GM19467 (cell line): ENCODE results near the gene PSMD13.

ENCODE experiments used
- ATAC-seq: cut with Tn5 transposase; IDR thresholded peaks from one replicate; pipeline ENCODE4 v1.9.1; 2021; ENCODE audit warnings: mild to moderate bottlenecking, moderate library complexity; ENCODE audit not compliant: unreplicated experiment

Gene PSMD13

GRCh38 chr11:270451-271318 lies 33.9 kb downstream of the PSMD13 start:
- no peak for ATAC-seq

- ATAC-seq: no peak
Measured at GRCh38 chr11:271319-271715, 34.5 kb downstream of the PSMD13 start.

- no peak for ATAC-seq
Measured at GRCh38 chr11:272195-272930, 35.6 kb downstream of the PSMD13 start.

- no peak for ATAC-seq
Measured at GRCh38 chr11:272931-273198, 36.1 kb downstream of the PSMD13 start.

- ATAC-seq: no peak
Measured at GRCh38 chr11:276219-276618, 39.4 kb downstream of the PSMD13 start.

- ATAC-seq: no peak
Measured at GRCh38 chr11:278001-278951, 41.5 kb downstream of the PSMD13 start, which contains the start of gene NLRP6. TSS of gene NLRP6 (plus strand) at chr11:278407. CDS start at chr11:278570, 163 bp downstream.

GRCh38 chr11:279040-279965 lies 42.5 kb downstream of the PSMD13 start:
- no peak for ATAC-seq

- ATAC-seq: no peak
Measured at GRCh38 chr11:279966-280705, 43.4 kb downstream of the PSMD13 start.

GRCh38 chr11:280706-281485 lies 44.1 kb downstream of the PSMD13 start:
- ATAC-seq: no peak

- ATAC-seq: no peak
Measured at GRCh38 chr11:281486-282161, 44.8 kb downstream of the PSMD13 start.

GRCh38 chr11:282171-282570 lies 45.4 kb downstream of the PSMD13 start:
- ATAC-seq: no peak

GRCh38 chr11:282630-283360 lies 46.0 kb downstream of the PSMD13 start:
- ATAC-seq: no peak

- ATAC-seq: no peak
Measured at GRCh38 chr11:283405-284104, 46.8 kb downstream of the PSMD13 start.

GRCh38 chr11:284105-285020 lies 47.6 kb downstream of the PSMD13 start:
- no peak for ATAC-seq

GRCh38 chr11:285021-285893 lies 48.5 kb downstream of the PSMD13 start:
- ATAC-seq: no peak
